GM12891 (cell line): ENCODE data around the gene DNASE1L1.

Experiments
- PAX5 ChIP-seq: IDR thresholded peaks from 2 replicates; pipeline ENCODE4 v1.6.1; 2011; ENCODE audit warnings: low read length, moderate library complexity, mild to moderate bottlenecking; ENCODE audit not compliant: insufficient read depth, severe bottlenecking
- POLR2A ChIP-seq: IDR thresholded peaks from 2 replicates; pipeline ENCODE4 v1.6.1; 2011; ENCODE audit warnings: low read depth, low read length, control low read depth
- POLR2AphosphoS5 ChIP-seq: IDR thresholded peaks from 2 replicates; pipeline ENCODE4 v1.6.1; 2011; ENCODE audit warnings: low read depth, low read length, control low read depth
- TAF1 ChIP-seq: IDR thresholded peaks from 2 replicates; pipeline ENCODE4 v1.6.1; 2011; ENCODE audit warnings: low read depth, low read length, control low read depth

DNA sequence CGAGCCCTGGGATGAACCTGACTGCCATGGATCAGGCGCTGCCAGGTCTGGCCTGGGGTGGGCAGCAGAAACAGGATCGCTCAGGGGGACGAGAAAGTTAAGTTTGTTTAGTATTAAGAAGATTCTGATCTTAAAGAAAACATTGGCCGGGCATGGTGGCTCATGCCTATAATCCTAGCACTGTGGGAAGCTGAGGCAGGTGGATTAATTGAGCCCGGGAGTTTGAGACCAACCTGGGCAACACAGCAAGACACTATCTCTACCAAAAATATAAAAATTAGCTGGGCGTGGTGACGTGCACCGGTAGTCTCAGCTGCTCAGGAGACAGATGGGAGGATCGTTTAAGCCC, 33.9 kb downstream of the DNASE1L1 start:
- no peak for TF ChIP-seq POLR2A
- TF ChIP-seq POLR2AphosphoS5 = no peak
- no peak for TF ChIP-seq TAF1
- TF ChIP-seq PAX5 = no peak
